ENCODE data around the gene ELAC2. TPM values are rescaled to one million over a fixed set of nuclear protein-coding genes. Genes with fewer than 3 reads are reported as not detected.

ELAC2 gene
- total and polyA plus RNA-seq, 12 donors, result 55.5 to 136 (median 74.1) TPM

- no peaks in the 10 kb centered on the region for H3K36me3 ChIP-seq (replicated peaks in 1 of 2)
- H3K4me1 ChIP-seq (replicated peaks in 1 of 2), result no peaks in the 10 kb centered on the region
- no peak for DNase-seq
- WGBS, 4 donors, result 64 to 69% (median 68%) methylated on average over 6 of the region's 6 CpGs
- peaks cover 4% of the 10 kb centered on the region for H3K27me3 ChIP-seq
- no peak for TF ChIP-seq CTCF (IDR thresholded peaks at IDR 0.05)
- no peak for TF ChIP-seq POLR2A (IDR thresholded peaks at IDR 0.05)
- intact Hi-C loops (cut with DNase I), result no loop called here
- no peak overlapping the region for H3K4me3 ChIP-seq
- H3K9me3 ChIP-seq (replicated peaks in 1 of 3), result no peaks in the 10 kb centered on the region
- no peak overlapping the region for H3K27ac ChIP-seq
These were observed 6.2 kb upstream of the ELAC2 start for GRCh38 chr17:13024016-13024415.

- Histone ChIP-seq H3K36me3 (replicated peaks in 1 of 2) (peaks cover 0 to 42% of the 10 kb centered on the region in 2 donors), H3K4me1 (replicated peaks in 1 of 2) (peaks cover 8 to 11% of the 10 kb centered on the region in 2 donors), H3K27me3 (no peaks in the 10 kb centered on the region), H3K27ac (peak overlapping the region; percentile 71 to 97 (median 80)), H3K9me3 (replicated peaks in 1 of 3) (no peaks in the 10 kb centered on the region), H3K4me3 (peak overlapping the region; percentile 56 to 99 (median 88))
- WGBS, 4 donors, result 15 to 18% (median 17%) methylated on average over 20 to 21 of the region's 21 CpGs
- peak in 6 of 7 donors; percentile 27 to 80 (median 66) for DNase-seq
- TF ChIP-seq CTCF (IDR thresholded peaks at IDR 0.05) (no peak), POLR2A (IDR thresholded peaks at IDR 0.05) (no peak)
- intact Hi-C loops (cut with DNase I), result no loop called here
These were observed 759 bp downstream of the ELAC2 start for GRCh38 chr17:13016881-13017654.

GRCh38 chr17:13014801-13015200 is 3.0 kb downstream of the ELAC2 start:
- Histone ChIP-seq H3K4me1 (replicated peaks in 1 of 2) (peaks cover 8 to 11% of the 10 kb centered on the region in 2 donors), H3K4me3 (no peak overlapping the region), H3K27ac (no peak overlapping the region), H3K9me3 (replicated peaks in 1 of 3) (no peaks in the 10 kb centered on the region), H3K27me3 (no peaks in the 10 kb centered on the region), H3K36me3 (replicated peaks in 1 of 2) (peaks cover 0 to 65% of the 10 kb centered on the region in 2 donors)
- no peak for DNase-seq
- 87 to 95% (median 89%) methylated on average over 7 of the region's 7 CpGs for WGBS, 4 donors
- no peak for TF ChIP-seq POLR2A (IDR thresholded peaks at IDR 0.05)
- no peak for TF ChIP-seq CTCF (IDR thresholded peaks at IDR 0.05)
- intact Hi-C loops (cut with DNase I), result no loop called here

GRCh38 chr17:13010959-13011358 is 6.9 kb downstream of the ELAC2 start:
- peaks cover 0 to 96% of the 10 kb centered on the region in 2 donors for H3K36me3 ChIP-seq (replicated peaks in 1 of 2)
- H3K27me3 ChIP-seq, result no peaks in the 10 kb centered on the region
- H3K4me3 ChIP-seq, result no peak overlapping the region
- H3K27ac ChIP-seq, result no peak overlapping the region
- no peaks in the 10 kb centered on the region for H3K9me3 ChIP-seq (replicated peaks in 1 of 3)
- H3K4me1 ChIP-seq (replicated peaks in 1 of 2), result no peaks in the 10 kb centered on the region
- DNase-seq, result peak in 2 of 7 donors; percentile 12 to 19
- intact Hi-C loops (cut with DNase I), result no loop called here
- WGBS, 4 donors, result 60 to 84% (median 70%) methylated on average over 7 of the region's 7 CpGs
- TF ChIP-seq POLR2A (IDR thresholded peaks at IDR 0.05) (no peak), CTCF (IDR thresholded peaks at IDR 0.05) (no peak)
